Lower lobe of right lung (tissue), 2 donors: ENCODE results near the gene RRP9. TPM values are rescaled to one million over a fixed set of nuclear protein-coding genes. Genes with fewer than 3 reads are reported as not detected.

ENCODE experiments used
- ATAC-seq, 2 donors: fragments of 200-7000 bp; cut with Tn5 transposase; one replicate each; pipeline ENCODE4 v1.9.1; 2020 to 2022; ENCODE audit warnings: mild to moderate bottlenecking in 2 of 2, moderate library complexity in 2 of 2
- DNase-seq: peaks from one replicate; pipeline ENCODE4 v3.0.0-alpha.2; 2020
- H3K27ac ChIP-seq: fragments of 200-600 bp; one replicate; pipeline ENCODE4 v1.8.0; 2022
- H3K27me3 ChIP-seq: fragments of 200-600 bp; one replicate; pipeline ENCODE4 v1.8.0; 2022; ENCODE audit warnings: low read depth
- H3K36me3 ChIP-seq: fragments of 200-600 bp; one replicate; pipeline ENCODE4 v1.8.0; 2022; ENCODE audit warnings: mild to moderate bottlenecking
- H3K4me1 ChIP-seq: fragments of 200-600 bp; one replicate; pipeline ENCODE4 v1.8.0; 2022
- H3K4me3 ChIP-seq: fragments of 200-600 bp; one replicate; pipeline ENCODE4 v1.8.0; 2022; ENCODE audit warnings: mild to moderate bottlenecking
- H3K9me3 ChIP-seq: fragments of 200-600 bp; one replicate; pipeline ENCODE4 v1.8.0; 2022
- intact Hi-C: fragments of 100-400 bp; cut with DNase I; formaldehyde crosslinking; loops from one replicate; pipeline ENCODE4 v1.11.0; 2022
- total RNA-seq: library from RNA; stranded (reverse); fragmentation: NEBNext Ultra II Directional; extraction: Animal tissue kit (Norgen Biotek cat#: 25700); gene quantifications from one replicate; pipeline ENCODE4 v1.2.1, GENCODE V29; 2021
- TF ChIP-seq, protein P1 (sequence below): fragments of 200-600 bp; IDR thresholded peaks from one replicate; pipeline ENCODE4 v1.8.0; 2022; ENCODE audit warnings: antibody characterized with exemption, mild to moderate bottlenecking
- donor health status: DM: no; HTN: yes; CAD: no; lungs with severe emphysema.

The RRP9 gene
- total RNA-seq, 1 donor from 2014 or later: 16.2 TPM

DNA sequence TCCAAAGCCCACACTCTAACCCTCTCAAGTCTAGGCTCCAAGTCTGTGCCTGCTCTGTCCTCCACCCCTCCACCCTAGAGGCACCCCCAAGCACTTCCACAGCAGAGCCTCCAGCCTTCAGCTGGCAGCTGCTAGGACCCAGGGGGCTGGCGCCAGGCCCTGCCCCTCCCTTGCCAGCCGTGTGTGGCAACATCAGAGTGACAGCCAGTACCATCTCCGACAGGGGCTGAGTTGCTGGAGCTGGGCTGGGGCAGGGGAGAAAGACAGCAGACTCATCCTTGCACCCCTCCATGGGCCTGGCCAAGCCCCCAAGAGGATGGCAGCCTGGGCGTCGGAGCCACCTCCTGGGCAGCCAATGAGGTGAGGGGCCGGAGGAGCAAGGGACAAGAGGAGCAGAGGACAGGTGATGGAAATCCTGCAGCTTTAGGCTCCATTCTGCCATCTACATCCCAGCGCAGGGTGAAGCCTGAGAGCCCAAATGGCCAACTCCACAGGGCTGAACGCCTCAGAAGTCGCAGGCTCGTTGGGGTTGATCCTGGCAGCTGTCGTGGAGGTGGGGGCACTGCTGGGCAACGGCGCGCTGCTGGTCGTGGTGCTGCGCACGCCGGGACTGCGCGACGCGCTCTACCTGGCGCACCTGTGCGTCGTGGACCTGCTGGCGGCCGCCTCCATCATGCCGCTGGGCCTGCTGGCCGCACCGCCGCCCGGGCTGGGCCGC, 13.6 kb upstream of the RRP9 start, which contains the start of gene GPR62:
Gene GPR62 (plus strand): TSS at position 207 of the 718 bp plus-strand sequence. CDS start 272 bp downstream, at position 479.
- DNase-seq: no peak
- ATAC-seq: no peak
- peak within 1 kb of the TSS; percentile 53 for H3K4me3 ChIP-seq
- TF ChIP-seq, protein P1, sequence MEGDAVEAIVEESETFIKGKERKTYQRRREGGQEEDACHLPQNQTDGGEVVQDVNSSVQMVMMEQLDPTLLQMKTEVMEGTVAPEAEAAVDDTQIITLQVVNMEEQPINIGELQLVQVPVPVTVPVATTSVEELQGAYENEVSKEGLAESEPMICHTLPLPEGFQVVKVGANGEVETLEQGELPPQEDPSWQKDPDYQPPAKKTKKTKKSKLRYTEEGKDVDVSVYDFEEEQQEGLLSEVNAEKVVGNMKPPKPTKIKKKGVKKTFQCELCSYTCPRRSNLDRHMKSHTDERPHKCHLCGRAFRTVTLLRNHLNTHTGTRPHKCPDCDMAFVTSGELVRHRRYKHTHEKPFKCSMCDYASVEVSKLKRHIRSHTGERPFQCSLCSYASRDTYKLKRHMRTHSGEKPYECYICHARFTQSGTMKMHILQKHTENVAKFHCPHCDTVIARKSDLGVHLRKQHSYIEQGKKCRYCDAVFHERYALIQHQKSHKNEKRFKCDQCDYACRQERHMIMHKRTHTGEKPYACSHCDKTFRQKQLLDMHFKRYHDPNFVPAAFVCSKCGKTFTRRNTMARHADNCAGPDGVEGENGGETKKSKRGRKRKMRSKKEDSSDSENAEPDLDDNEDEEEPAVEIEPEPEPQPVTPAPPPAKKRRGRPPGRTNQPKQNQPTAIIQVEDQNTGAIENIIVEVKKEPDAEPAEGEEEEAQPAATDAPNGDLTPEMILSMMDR: no peak
- H3K27ac ChIP-seq: peak within 1 kb of the TSS; percentile 60
- intact Hi-C loops: no loop called here
- no peaks in the 10 kb centered on the region for H3K9me3 ChIP-seq
- H3K36me3 ChIP-seq: peaks cover 9% of the 10 kb centered on the region
- peaks cover 13% of the 10 kb centered on the region for H3K27me3 ChIP-seq
- H3K4me1 ChIP-seq: peaks cover 21% of the 10 kb centered on the region

DNA sequence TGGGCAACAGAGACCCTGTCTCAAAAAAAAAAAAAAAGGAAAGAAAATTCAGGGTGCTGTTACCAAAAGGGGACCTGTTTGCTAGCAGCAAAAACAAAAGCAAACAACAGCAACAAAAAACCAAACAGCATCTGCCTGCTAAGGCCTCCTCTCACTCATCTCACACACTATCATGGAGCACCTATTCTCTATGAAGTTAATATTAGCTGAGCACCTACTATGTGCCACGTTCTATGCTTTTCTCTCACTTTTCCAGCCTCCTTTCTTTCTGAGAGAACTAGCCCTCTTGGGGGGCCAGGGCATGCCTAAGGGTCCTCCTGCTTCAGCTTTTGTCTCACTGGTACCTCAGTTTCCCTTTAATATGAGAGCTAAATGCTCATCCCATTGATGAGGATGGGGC, 13.0 kb upstream of the RRP9 start:
- peaks cover 13% of the 10 kb centered on the region for H3K27me3 ChIP-seq
- intact Hi-C loops: no loop called here
- peaks cover 21% of the 10 kb centered on the region for H3K4me1 ChIP-seq
- H3K27ac ChIP-seq: no peak overlapping the region
- TF ChIP-seq, protein P1: no peak
- no peak overlapping the region for H3K4me3 ChIP-seq
- peaks cover 5% of the 10 kb centered on the region for H3K36me3 ChIP-seq
- DNase-seq: no peak
- no peak for ATAC-seq
- no peaks in the 10 kb centered on the region for H3K9me3 ChIP-seq

DNA sequence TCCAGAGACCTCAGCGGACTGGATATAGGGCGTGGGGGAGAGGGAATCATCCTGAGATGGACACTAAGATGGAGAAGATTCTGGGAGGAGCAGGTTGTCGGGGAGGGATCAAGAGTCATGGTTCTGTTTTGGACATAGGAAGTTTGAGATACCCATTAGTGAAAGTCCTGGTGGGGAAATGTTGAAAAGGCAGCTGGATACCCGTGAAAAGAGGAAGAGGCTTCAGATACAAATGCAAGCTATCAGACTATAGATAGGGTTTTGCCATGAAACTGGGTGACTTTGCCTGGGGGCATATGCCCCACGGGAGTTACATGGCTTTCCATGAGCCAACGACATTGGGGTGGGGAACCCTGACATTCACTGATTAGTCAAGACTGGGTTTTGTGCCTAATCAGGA, 12.4 kb upstream of the RRP9 start:
- Histone ChIP-seq H3K9me3 (no peaks in the 10 kb centered on the region), H3K36me3 (peaks cover 8% of the 10 kb centered on the region), H3K27me3 (peaks cover 13% of the 10 kb centered on the region), H3K27ac (no peak overlapping the region), H3K4me1 (peaks cover 21% of the 10 kb centered on the region), H3K4me3 (no peak overlapping the region)
- ATAC-seq (no peak), DNase-seq (no peak)
- intact Hi-C loops: no loop called here
- TF ChIP-seq, protein P1: no peak

DNA sequence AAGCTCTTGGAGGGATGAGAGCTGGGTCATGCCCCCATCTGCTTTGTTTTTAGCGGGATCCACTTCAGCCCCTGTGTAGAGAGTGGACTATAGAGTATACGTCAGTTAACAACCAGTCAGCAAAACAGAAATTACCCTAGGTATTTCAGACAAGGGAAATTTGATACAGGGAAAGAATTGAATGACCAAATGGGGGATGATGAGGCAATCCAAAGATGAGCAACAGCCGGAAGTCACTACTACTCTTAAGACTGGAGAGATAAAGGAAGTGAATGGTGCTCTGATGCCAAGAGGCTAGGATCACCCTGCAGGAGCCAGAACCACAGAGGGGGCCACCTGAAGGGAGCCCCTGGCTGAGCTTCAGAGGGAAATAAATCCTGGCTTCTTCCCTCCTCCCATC, 11.7 kb upstream of the RRP9 start:
- H3K4me3 ChIP-seq: no peak overlapping the region
- DNase-seq (no peak), ATAC-seq (no peak)
- no peak overlapping the region for H3K27ac ChIP-seq
- peaks cover 11% of the 10 kb centered on the region for H3K36me3 ChIP-seq
- peaks cover 13% of the 10 kb centered on the region for H3K27me3 ChIP-seq
- intact Hi-C loops: no loop called here
- peaks cover 21% of the 10 kb centered on the region for H3K4me1 ChIP-seq
- H3K9me3 ChIP-seq: no peaks in the 10 kb centered on the region
- TF ChIP-seq, protein P1: no peak

DNA sequence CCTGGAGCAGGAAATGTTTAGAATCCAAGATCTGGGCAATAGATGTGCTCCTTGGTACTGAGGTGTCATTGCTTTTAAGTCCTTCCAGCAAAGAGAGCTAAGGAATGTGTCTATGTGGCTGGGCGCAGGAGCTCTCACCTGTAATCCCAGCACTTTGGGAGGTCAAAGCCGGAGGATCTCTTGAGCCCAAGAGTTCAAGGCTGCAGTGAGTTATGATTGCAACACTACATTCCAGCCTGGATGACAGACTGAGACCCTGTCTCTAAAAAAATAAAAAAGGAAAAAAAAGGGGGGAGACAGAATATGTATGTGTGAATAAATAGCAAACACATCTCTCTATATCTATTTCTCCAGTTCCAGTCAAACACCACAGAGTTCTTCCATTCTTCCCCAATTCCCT, 9.2 kb upstream of the RRP9 start:
- TF ChIP-seq, protein P1: no peak
- Histone ChIP-seq H3K36me3 (peaks cover 17% of the 10 kb centered on the region), H3K27ac (no peak overlapping the region), H3K9me3 (no peaks in the 10 kb centered on the region), H3K4me1 (peaks cover 9% of the 10 kb centered on the region), H3K4me3 (no peak overlapping the region), H3K27me3 (peaks cover 7% of the 10 kb centered on the region)
- no peak for ATAC-seq
- no peak for DNase-seq
- intact Hi-C loops: no loop called here
